Skeletal muscle tissue (tissue), 4 donors: Measurements from ENCODE around the gene ETV3. TPM values are rescaled to one million over a fixed set of nuclear protein-coding genes. Genes with fewer than 3 reads are reported as not detected.

Experiments
- H3K27ac ChIP-seq: one replicate; pipeline ENCODE4 v1.7.0; 2013; ENCODE audit warnings: mild to moderate bottlenecking, low read depth, low read length, inconsistent platforms
- H3K27me3 ChIP-seq, 3 donors: one replicate each; pipeline ENCODE4 v1.7.0; 2013; ENCODE audit warnings: low read length in 3 of 3; ENCODE audit not compliant: control insufficient read depth in 3 of 3, insufficient read depth in 3 of 3
- H3K36me3 ChIP-seq, 3 donors: one replicate each; pipeline ENCODE4 v1.7.0; 2013; ENCODE audit warnings: low read length in 3 of 3; ENCODE audit not compliant: control insufficient read depth in 3 of 3, insufficient read depth in 3 of 3
- H3K4me1 ChIP-seq, 3 donors: one replicate each; pipeline ENCODE4 v1.7.0; 2013; ENCODE audit warnings: low read length in 3 of 3, mild to moderate bottlenecking in 3 of 3; ENCODE audit not compliant: control insufficient read depth in 3 of 3, insufficient read depth in 3 of 3
- H3K4me3 ChIP-seq, 3 donors: one replicate each; pipeline ENCODE4 v1.7.0; 2013; ENCODE audit warnings: low read length in 3 of 3
- H3K9ac ChIP-seq, 3 donors: one replicate each; pipeline ENCODE4 v1.7.0; 2013; ENCODE audit warnings: low read length in 3 of 3, mild to moderate bottlenecking in 3 of 3, moderate library complexity in 2 of 3, low read depth in 1 of 3
- H3K9me3 ChIP-seq, 3 donors: one replicate each; pipeline ENCODE4 v1.7.0; 2013; ENCODE audit warnings: low read length in 3 of 3; ENCODE audit not compliant: control insufficient read depth in 3 of 3
- total RNA-seq: library from RNA; depleted of rRNA; stranded (reverse); fragments of >200 nt; gene quantifications from one replicate; pipeline ENCODE4 v1.2.3, GENCODE V29; 2014
- donor health status: Osteomylitis.

ETV3 gene
- total RNA-seq, 1 donor from 2014 or later, result 14.6 TPM

DNA sequence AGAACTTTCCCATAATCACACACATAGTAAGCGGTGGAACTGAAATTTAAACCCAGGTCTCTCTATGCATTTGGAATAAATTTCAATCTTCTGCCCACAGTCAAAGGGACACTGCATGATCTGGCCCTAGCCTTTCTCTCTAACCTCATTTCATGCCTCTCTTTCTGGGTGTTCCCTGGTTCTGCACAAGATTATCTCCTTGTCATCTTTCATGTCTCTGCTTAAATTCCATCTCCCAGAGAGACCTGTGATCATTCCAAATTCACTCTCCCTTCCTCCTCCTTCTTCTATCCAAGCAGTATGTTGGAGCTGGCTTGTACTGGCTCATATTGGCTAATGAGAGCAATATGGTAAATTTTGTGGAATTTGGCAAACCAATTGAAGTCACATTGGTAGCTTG is 60.8 kb downstream of the ETV3 start:
- Histone ChIP-seq H3K4me1 (peaks cover 3 to 8% (median 8%) of the 10 kb centered on the region in 3 donors), H3K27ac (no peak overlapping the region), H3K9me3 (no peaks in the 10 kb centered on the region), H3K36me3 (no peaks in the 10 kb centered on the region), H3K4me3 (no peak overlapping the region), H3K9ac (no peak overlapping the region), H3K27me3 (peaks cover 0 to 7% (median 0%) of the 10 kb centered on the region in 3 donors)

DNA sequence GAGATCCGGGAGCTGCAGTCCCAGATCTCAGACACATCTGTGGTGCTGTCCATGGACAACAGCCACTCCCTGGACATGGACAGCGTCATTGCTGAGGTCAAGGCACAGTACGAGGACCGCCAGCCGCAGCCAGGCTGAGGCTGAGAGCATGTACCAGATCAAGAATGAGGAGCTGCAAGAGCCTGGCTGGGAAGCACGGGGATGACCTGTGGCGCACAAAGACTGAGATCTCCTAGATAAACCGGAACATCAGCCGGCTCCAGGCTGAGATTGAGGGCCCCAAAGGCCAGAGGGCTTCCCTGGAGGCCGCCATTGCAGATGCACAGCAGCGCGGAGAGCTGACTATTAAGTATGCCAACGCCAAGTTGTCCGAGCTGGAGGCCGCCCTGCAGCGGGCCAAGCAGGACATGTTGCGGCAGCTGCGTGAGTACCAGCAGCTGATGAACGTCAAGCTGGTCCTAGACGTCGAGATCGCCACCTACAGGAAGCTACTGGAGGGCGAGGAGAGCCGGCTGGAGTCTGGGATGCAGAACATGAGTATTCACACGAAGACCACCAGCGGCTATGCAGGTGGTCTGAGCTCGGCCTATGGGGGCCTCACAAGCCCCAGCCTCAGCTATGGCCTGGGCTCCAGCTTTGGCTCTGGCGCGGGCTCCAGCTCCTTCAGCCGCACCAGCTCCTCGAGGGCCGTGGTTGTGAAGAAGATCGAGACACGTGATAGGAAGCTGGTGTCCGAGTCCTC is 64.1 kb downstream of the ETV3 start:
- peaks cover 0 to 3% (median 0%) of the 10 kb centered on the region in 3 donors for H3K27me3 ChIP-seq
- peaks cover 3 to 8% (median 8%) of the 10 kb centered on the region in 3 donors for H3K4me1 ChIP-seq
- no peaks in the 10 kb centered on the region for H3K36me3 ChIP-seq
- no peaks in the 10 kb centered on the region for H3K9me3 ChIP-seq
- peak overlapping the region; percentile 54 to 67 (median 54) for H3K4me3 ChIP-seq
- no peak overlapping the region for H3K27ac ChIP-seq
- peak overlapping the region in 2 of 3 donors; percentile 14 to 55 for H3K9ac ChIP-seq

Other genes with a start within 250 kb of the ETV3 start
- gene PEAR1, start 244.7 kb downstream of the ETV3 start, total RNA-seq, result 4.7 TPM
- gene LRRC71, start 217.8 kb downstream of the ETV3 start, total RNA-seq, result not detected
- 24.0 TPM for gene ARHGEF11, start 92.7 kb downstream of the ETV3 start, total RNA-seq
- gene ETV3L, start 38.6 kb downstream of the ETV3 start, total RNA-seq, result not detected